Suppressor macrophage (primary cell): ENCODE data around the gene HEPN1.
"Not testable (repeated sequence)": the region's sequence is repeated elsewhere in the genome, so short reads cannot be mapped to it uniquely, and the experiment has no call there.

ENCODE experiments used
- DNase-seq, 4 experiments: peaks; one replicate each; pipeline ENCODE4 v3.0.0-alpha.2; 2020 to 2022

The HEPN1 gene

DNA sequence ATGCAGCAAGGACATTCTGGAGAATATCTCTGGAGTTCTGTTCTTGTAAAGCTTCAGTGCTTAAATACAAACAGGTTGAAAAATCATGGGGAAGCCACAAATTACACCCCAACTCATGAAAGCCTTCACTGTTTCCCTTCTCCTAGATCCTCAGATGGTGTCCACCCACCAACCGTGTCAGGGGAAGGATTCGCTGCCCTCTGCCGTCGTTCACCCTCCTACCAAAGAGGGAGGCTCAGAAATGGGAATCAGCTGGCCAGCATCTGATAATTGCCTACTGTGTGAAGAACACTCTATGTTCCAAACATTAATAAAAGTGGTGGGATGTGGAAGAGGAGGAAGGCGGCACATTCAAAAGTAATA lies 24.2 kb downstream of the HEPN1 start:
- peak in 2 of 4 experiments; percentile 14 to 21 for DNase-seq

DNA sequence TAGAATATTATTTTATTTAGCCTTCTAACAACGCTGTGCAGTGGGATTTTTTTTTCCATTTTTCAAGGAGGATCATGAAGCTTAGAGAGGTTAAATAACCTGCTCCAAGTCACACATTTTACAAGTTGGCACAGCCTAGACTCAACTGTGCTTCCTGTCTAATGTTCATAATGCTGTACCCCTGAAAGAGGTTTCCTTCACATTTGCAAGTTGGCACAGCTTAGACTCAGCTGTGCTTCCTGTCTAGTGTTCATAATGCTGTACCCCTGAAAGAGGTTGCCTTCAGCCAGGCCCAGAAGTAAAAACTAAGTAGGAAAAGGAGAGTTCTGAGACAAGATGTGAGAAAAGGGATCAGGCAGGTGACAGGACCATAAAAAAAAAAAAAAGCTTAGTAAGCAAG lies 24.7 kb downstream of the HEPN1 start:
- no peak for DNase-seq

DNA sequence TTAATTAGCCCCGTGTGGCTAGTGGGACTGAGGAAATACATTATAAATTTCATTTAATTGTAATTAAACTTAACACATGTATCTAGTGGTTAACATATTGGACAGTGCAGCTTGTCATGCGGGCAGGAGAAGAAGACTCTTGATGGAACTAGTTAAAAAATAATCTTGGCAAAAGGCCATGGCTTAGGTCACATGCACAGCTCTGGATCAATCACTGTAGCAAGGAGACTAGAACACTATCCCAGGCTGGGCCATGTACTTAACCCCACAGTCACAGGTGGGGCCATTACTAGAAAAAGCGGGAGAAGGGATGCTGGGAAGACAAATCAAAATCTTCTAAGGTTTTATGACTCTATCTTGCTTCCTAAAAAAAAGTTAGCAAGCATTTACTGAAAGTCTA lies 25.5 kb downstream of the HEPN1 start:
- DNase-seq = no peak

DNA sequence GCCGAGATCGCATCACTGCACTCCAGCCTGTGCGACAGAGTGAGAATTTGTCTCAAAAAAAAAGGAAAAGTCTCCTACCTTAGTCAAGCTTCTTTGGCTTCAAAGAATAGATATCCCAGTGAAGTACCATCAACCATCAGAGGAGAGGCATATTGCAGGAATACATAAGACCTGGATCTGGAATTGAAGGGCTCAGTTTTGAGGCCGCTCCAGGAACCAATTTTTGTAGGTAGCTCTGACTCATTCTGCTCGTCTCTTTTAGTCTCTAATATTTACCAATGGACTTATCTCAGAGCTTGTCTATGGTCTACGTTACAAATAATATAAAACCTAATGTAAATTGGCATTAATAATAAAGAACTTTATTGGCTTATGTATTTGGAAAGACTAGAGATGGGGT lies 26.8 kb downstream of the HEPN1 start:
- DNase-seq = no peak

DNA sequence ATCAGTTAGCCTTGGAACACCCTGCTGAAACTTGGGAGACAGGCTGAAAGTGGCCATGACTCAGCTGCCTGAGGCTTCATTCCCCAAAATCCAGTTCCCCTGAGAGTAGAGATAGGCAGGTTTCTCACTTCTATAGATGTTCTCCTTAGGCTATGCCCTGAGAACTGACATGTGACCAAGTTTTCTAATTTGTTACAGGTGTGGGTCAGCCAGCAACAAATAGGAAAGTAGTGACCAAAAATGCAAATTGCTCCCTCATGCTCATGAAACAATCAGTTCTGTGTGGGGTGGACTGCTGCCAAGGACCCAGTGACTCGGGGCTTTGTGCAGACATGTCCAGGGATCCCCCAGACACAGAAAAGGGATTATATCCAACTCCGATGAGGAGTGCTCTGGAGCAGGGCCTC lies 27.7 kb downstream of the HEPN1 start:
- no peak for DNase-seq

DNA sequence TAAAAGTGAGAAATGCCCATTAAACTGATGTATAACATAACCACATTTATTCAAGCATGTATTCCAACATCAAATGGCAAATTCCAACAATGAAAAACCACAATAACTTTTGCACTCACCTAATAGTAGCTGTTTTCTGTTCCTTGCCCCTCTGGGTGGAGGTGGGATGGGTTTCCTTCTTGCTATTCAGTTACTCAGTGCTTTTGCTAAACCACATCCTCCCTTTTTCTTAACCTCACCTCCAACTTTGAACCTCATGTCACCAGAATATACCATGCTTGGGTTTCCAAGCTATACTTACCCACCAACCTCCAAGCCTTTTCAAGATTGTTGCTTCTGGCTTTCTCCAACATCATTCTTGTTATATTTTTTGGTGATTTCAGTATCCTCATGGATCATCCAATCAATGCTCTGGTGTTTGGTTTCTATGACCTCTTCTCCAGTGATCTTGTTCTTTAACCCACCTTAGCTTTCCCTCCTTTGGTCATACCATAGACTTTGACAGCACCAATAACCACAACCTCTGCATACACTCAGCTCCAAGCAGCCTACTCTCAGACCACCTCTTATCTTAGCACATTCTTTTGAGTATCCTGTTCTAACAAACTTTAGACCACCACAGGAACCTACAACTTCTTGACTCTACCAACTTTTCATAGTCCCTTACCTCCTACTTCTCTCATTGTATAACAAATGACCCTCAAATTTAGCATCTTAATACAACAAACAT lies 31.7 kb downstream of the HEPN1 start:
- no peak for DNase-seq

DNA sequence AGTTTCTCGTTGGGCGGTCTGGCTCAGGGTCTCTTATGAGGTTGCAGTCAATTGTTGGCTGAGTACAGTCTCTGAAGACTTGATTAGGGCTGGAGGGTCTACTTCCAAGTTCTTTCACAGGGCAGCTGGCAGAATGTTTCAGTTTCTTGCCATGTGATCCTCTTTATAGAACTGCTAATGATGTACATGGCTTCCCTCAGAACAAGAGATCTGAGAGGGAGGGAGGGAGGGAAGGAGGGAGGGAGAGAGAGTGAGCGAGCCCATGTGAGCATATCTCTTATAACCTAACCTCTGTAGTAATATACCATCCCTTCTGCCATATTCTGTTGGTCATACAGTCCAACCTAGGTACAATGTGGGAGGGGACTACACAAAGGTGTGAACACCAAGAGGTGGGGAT lies 32.3 kb downstream of the HEPN1 start:
- DNase-seq = no peak

DNA sequence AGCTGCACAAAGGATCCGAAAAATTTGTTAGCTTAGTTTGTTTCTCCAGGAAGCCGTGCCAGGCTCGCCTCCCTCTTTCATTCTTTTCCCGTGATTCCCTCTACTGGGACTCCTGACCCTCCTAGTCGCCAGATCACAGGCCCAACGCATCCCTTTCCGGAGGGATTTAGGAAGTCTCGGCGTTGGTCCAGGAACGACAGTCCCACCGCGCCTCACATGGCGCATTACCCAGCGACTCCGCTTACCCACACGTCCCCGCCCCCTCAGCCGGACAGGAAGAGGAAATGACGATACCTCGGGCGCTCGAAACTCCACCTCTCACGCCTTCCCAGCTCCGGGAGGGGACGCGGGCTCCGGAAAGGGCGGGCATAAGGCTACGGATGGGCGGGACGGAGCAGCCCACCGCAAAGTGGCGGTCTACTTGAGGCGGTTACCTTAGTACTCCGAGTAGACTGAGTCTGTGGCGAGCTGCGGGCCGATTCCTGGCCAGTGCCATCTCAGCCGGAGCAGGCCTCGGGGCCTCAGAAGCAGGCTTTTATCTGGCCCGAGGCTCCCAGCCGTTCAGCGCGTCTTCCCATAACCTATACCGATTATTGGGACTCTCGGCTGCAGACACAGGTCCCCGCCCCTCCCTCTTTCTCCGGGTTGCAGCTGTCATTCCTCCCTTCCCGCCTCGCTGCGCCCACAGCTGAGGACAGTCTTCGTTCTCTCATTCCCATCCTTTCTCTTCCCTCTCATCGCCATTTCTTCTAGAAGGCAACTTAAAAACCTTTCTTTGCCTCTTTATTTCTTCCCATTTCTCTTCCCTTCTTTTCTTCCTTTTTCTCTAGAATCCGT lies 34.9 kb downstream of the HEPN1 start, which contains the start of gene CCDC15:
CCDC15 (plus strand) TSS at position 450 of the 837 bp plus-strand sequence. CDS start 531 bp downstream, outside the sequence.
- peak; percentile 96 to 98 (median 98) for DNase-seq

DNA sequence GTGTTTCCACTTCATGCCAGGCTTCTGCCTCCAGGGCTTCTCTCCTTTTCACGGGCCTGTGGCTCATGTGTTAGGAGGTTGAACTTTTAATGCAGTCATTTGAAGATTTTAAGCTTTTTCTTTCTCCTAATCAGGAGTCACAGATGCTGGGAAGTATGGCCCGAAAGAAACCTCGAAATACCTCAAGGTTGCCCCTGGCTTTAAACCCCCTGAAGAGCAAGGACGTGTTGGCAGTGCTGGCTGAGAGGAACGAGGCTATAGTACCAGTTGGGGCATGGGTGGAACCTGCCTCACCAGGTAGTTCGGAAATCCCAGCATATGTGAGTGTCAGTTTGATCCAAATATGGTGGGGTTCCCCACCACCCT lies 35.5 kb downstream of the HEPN1 start:
- DNase-seq = no peak

DNA sequence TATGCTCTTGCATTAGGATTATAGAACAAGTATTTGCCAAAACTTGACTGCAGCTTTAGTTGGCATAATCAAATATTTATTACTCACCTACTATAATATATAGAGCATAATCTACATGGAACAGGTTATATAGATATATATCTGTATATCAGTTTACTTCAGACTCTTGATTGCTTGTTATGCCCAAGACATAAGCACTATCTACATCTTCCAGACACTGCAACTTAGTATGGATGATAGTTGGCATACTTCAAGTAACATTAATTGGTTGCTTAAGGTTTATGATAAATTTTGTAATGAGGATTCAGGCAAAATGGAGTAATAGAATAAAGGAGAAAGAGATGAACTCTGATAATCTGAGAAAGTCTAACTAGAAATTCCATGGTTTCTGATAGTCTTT lies 36.0 kb downstream of the HEPN1 start:
- DNase-seq = no peak

DNA sequence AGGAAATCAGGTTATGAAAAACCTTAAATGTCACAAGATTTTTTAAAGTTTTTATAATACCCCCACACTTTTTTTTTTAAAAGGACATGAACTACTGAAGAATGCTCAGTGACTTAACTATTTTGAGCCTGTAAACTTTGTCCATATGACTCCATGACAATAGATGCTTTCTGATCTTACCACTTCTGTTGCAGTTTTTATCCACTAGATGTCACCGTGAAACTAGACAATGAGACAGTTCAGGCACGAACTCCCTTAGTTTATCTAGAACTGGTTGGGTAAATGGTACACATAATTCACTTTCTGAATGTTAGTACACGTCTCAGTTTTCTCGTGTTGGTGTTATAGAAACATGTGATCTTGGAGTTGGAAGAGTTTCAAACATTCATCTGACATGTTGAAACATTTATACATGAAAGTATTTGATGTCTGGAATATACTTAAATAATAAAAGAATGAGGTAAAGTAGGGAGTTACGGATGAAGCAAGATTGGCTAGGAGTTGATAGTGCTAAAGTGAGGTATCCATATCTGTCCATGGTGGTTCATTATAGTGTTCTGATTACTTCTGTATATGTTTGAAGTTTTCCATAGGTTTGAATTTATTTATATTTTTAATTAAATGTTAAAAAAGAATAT lies 43.0 kb downstream of the HEPN1 start:
- DNase-seq = peak; percentile 46 to 88 (median 79)

DNA sequence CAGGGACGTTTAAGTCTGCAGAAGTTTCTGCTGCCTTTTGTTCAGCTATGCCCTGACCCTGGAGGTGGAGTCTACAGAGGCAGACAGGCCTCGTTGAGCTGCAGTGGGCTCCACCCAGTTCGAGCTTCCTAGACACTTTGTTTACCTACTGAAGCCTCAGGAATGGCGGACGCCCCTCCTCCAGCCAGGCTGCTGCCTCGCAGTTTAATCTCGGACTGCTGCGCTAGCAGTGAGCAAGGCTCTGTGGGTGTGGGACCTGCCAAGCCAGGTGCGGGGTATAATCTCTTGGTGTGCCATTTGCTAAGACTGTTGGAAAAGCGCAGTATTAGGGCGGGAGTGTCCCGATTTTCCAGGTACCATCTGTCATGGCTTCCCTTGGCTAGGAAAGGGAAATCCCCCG lies 49.1 kb downstream of the HEPN1 start:
- not testable (repeated sequence) for DNase-seq
